ENCODE measurements around the gene SMAD3. TPM values are rescaled to one million over a fixed set of nuclear protein-coding genes. Genes with fewer than 3 reads are reported as not detected.

The SMAD3 gene
- total RNA-seq, 1 donor from 2014 or later: 8.2 TPM

DNA sequence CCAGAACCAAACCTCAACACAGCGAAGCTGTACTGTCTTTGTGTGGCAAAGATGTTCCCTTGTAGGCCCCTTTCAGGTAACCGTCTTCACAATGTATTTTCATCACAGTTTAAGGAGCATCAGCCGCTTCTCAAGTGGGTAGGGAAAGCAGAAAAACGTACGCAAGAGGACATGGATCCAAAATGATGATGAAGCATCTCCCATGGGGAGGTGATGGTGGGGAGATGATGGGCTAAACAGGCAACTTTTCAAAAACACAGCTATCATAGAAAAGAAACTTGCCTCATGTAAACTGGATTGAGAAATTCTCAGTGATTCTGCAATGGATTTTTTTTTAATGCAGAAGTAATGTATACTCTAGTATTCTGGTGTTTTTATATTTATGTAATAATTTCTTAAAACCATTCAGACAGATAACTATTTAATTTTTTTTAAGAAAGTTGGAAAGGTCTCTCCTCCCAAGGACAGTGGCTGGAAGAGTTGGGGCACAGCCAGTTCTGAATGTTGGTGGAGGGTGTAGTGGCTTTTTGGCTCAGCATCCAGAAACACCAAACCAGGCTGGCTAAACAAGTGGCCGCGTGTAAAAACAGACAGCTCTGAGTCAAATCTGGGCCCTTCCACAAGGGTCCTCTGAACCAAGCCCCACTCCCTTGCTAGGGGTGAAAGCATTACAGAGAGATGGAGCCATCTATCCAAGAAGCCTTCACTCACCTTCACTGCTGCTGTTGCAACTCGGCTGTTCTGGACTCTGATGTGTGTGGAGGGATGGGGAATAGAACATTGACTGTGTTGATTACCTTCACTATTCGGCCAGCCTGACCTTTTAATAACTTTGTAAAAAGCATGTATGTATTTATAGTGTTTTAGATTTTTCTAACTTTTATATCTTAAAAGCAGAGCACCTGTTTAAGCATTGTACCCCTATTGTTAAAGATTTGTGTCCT is 129.0 kb downstream of the SMAD3 start:
- Mint-ChIP-seq H3K9me3 (ENCODE audit: unreplicated experiment) (no peaks in the 10 kb centered on the region), H3K36me3 (ENCODE audit: low read depth, unreplicated experiment) (peaks cover 26% of the 10 kb centered on the region), H3K27me3 (ENCODE audit: unreplicated experiment) (peaks cover 1% of the 10 kb centered on the region), H3K4me3 (ENCODE audit: unreplicated experiment) (no peak overlapping the region), H3K4me1 (ENCODE audit: unreplicated experiment) (peaks cover 21% of the 10 kb centered on the region), H3K27ac (ENCODE audit: unreplicated experiment) (no peak overlapping the region)
- DNase-seq (ENCODE audit: low spot score): no peak
- TF ChIP-seq, protein P1, sequence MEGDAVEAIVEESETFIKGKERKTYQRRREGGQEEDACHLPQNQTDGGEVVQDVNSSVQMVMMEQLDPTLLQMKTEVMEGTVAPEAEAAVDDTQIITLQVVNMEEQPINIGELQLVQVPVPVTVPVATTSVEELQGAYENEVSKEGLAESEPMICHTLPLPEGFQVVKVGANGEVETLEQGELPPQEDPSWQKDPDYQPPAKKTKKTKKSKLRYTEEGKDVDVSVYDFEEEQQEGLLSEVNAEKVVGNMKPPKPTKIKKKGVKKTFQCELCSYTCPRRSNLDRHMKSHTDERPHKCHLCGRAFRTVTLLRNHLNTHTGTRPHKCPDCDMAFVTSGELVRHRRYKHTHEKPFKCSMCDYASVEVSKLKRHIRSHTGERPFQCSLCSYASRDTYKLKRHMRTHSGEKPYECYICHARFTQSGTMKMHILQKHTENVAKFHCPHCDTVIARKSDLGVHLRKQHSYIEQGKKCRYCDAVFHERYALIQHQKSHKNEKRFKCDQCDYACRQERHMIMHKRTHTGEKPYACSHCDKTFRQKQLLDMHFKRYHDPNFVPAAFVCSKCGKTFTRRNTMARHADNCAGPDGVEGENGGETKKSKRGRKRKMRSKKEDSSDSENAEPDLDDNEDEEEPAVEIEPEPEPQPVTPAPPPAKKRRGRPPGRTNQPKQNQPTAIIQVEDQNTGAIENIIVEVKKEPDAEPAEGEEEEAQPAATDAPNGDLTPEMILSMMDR (IDR thresholded peaks at IDR 0.05; ENCODE audit: unreplicated experiment): no peak

DNA sequence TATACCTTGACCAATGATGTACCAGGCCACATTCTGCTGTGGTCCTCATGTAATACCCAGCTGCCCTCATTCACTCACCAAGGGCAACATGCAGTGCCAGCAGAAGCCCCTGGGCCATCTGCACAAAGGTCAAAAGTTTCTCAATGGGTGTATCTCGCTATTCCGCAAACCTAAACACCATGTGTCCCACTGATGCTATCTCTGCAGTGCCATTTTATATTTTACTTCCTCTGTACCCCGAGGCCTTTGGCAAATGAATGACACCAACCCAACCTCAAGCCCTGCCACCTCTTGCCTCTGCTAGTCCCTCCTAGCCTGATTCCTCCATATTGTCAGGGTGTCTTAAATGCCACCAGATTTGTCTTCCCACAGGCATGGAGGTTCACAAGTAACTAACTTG is 129.9 kb downstream of the SMAD3 start:
- Mint-ChIP-seq H3K4me3 (ENCODE audit: unreplicated experiment) (peak overlapping the region; percentile 43), H3K4me1 (ENCODE audit: unreplicated experiment) (peaks cover 24% of the 10 kb centered on the region), H3K36me3 (ENCODE audit: low read depth, unreplicated experiment) (peaks cover 26% of the 10 kb centered on the region), H3K27me3 (ENCODE audit: unreplicated experiment) (peaks cover 1% of the 10 kb centered on the region), H3K9me3 (ENCODE audit: unreplicated experiment) (no peaks in the 10 kb centered on the region), H3K27ac (ENCODE audit: unreplicated experiment) (no peak overlapping the region)
- no peak for DNase-seq (ENCODE audit: low spot score)
- TF ChIP-seq, protein P1 (IDR thresholded peaks at IDR 0.05; ENCODE audit: unreplicated experiment): no peak

DNA sequence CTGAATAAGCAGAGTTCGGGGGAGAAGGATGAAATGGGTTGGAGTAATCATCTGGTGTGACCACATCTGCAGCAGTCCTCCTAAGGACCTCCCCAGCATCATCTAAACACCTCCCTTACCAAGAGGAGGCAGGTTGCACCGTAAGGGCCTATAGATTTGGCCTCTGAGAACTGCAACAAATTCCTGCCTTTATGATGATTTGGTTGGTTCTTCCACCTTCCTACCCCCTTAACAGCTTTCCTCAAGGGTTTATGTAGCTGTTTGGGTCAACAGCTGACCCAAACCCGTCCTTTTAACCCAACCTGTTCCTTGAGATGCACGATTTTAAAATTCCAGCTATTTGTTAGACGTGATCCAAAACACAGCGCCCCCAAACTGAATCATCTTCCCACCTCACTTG is 130.8 kb downstream of the SMAD3 start:
- no peaks in the 10 kb centered on the region for H3K9me3 Mint-ChIP-seq (ENCODE audit: unreplicated experiment)
- no peak overlapping the region for H3K4me3 Mint-ChIP-seq (ENCODE audit: unreplicated experiment)
- peaks cover 26% of the 10 kb centered on the region for H3K36me3 Mint-ChIP-seq (ENCODE audit: low read depth, unreplicated experiment)
- TF ChIP-seq, protein P1 (IDR thresholded peaks at IDR 0.05; ENCODE audit: unreplicated experiment): no peak
- H3K4me1 Mint-ChIP-seq (ENCODE audit: unreplicated experiment): peaks cover 28% of the 10 kb centered on the region
- H3K27me3 Mint-ChIP-seq (ENCODE audit: unreplicated experiment): peaks cover 1% of the 10 kb centered on the region
- no peak for DNase-seq (ENCODE audit: low spot score)
- H3K27ac Mint-ChIP-seq (ENCODE audit: unreplicated experiment): no peak overlapping the region

DNA sequence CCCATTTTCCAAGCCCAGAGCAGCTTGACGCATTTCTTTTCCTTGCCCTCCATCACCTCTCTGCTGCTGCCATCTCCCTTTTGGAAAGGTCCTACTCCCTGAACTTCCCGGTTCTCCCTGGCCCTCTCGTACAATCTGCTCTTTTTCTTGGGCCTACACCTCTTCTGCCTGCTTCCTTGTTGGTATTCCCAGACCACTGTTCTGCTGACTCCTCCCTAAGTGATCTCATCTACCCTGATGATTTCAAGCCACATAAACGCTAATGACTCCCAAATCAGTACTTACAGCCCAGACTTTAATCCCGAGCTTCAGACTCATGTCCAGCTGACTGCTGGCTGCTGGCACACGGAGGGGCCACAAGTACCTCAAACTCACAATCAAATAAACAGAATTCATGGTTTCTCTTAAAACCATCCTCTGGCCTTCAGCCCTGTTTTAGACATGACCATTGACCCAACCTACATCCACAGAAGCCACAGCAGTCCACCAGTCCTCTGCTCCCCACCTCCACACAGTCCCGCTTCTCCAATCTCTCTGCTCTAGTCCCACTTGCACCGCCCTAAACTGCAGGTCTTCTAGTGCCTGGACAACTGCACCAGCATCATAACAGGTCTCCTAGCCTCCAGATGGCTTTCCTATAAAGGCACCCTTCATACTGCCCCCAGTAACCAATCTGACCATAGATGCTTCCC is 131.4 kb downstream of the SMAD3 start:
- Mint-ChIP-seq H3K9me3 (ENCODE audit: unreplicated experiment) (no peaks in the 10 kb centered on the region), H3K27ac (ENCODE audit: unreplicated experiment) (no peak overlapping the region), H3K36me3 (ENCODE audit: low read depth, unreplicated experiment) (peaks cover 26% of the 10 kb centered on the region), H3K4me1 (ENCODE audit: unreplicated experiment) (peaks cover 33% of the 10 kb centered on the region), H3K27me3 (ENCODE audit: unreplicated experiment) (peaks cover 1% of the 10 kb centered on the region), H3K4me3 (ENCODE audit: unreplicated experiment) (no peak overlapping the region)
- TF ChIP-seq, protein P1 (IDR thresholded peaks at IDR 0.05; ENCODE audit: unreplicated experiment): no peak
- DNase-seq (ENCODE audit: low spot score): no peak

DNA sequence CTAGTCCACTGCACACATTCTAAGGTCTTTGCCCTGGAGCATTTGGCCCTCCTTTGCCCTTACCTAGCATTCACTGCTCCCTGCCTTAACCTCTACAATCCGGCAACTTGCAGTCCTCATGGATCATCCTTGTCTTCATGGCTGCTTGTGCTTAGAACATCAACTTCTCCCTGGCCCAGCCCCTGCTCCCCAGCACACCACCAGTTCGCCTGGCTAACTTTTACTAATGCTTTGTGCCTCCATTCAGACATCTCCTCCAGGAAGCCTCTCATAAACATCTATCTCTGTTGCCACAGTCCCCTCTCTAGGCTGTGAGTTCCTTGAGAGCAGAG is 131.9 kb downstream of the SMAD3 start:
- Mint-ChIP-seq H3K27me3 (ENCODE audit: unreplicated experiment) (peaks cover 1% of the 10 kb centered on the region), H3K9me3 (ENCODE audit: unreplicated experiment) (no peaks in the 10 kb centered on the region), H3K4me1 (ENCODE audit: unreplicated experiment) (peaks cover 28% of the 10 kb centered on the region), H3K27ac (ENCODE audit: unreplicated experiment) (no peak overlapping the region), H3K4me3 (ENCODE audit: unreplicated experiment) (no peak overlapping the region), H3K36me3 (ENCODE audit: low read depth, unreplicated experiment) (peaks cover 26% of the 10 kb centered on the region)
- TF ChIP-seq, protein P1 (IDR thresholded peaks at IDR 0.05; ENCODE audit: unreplicated experiment): no peak
- DNase-seq (ENCODE audit: low spot score): no peak
